Measurements from ENCODE around the gene CYP21A2.
"Not testable (repeated sequence)": the region's sequence is repeated elsewhere in the genome, so short reads cannot be mapped to it uniquely, and the experiment has no call there.

Gene CYP21A2

GRCh38 chr6:32037598-32038524 is at the start of gene CYP21A2:
Gene CYP21A2, plus strand, starts transcription at chr6:32038415. Its CDS starts 8 bp downstream, at chr6:32038423.
- DNase-seq: not testable (repeated sequence)

DNA sequence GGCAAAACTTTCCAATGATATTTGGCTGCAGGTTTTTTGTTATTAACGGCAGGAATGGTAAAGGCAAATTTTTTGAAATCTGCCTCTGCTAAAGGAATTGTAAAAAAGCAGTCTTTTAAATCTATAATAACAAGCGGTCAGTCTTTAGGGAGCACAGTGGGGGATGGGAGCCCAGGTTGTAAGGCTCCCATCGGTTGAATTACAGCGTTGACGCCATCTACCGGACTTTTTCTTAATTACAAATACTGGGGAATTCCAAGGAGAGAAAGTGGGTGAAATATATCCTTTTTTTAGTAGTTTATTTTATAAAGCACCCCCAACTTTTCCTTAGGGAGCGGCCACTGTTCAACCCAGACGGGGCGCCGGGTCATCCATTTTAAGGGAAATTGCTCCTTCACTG is 48.9 kb upstream of the CYP21A2 start:
- not testable (repeated sequence) for DNase-seq

DNA sequence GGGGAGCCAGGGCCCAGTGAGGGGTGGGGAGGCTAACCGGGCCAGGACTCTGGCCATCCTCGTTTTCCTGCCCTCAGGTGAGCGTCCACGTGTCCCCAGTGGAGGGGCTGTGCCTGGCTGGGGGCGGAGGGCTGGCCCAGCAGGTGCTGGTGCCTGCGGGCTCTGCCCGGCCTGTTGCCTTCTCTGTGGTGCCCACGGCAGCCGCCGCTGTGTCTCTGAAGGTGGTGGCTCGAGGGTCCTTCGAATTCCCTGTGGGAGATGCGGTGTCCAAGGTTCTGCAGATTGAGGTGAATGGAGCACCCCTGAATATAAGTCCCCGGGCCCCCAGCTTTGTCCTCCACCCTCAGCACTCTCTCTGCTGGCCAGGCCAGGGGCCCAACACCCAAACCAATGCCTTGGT is 43.8 kb upstream of the CYP21A2 start:
- DNase-seq: not testable (repeated sequence)

DNA sequence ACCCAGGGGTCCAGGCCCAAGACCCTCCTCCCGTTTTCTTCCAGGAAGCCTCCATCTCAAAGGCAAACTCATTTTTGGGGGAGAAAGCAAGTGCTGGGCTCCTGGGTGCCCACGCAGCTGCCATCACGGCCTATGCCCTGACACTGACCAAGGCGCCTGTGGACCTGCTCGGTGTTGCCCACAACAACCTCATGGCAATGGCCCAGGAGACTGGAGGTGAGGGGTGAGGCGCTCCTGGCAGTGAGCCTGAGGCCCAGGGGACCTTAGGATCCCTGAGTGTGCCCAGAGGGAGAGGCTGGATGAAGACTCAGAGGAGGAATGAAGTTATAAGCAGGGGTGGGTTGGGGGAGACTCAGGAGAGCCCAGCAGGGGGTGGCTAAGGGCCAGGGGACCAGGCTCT is 41.8 kb upstream of the CYP21A2 start:
- DNase-seq: not testable (repeated sequence)

DNA sequence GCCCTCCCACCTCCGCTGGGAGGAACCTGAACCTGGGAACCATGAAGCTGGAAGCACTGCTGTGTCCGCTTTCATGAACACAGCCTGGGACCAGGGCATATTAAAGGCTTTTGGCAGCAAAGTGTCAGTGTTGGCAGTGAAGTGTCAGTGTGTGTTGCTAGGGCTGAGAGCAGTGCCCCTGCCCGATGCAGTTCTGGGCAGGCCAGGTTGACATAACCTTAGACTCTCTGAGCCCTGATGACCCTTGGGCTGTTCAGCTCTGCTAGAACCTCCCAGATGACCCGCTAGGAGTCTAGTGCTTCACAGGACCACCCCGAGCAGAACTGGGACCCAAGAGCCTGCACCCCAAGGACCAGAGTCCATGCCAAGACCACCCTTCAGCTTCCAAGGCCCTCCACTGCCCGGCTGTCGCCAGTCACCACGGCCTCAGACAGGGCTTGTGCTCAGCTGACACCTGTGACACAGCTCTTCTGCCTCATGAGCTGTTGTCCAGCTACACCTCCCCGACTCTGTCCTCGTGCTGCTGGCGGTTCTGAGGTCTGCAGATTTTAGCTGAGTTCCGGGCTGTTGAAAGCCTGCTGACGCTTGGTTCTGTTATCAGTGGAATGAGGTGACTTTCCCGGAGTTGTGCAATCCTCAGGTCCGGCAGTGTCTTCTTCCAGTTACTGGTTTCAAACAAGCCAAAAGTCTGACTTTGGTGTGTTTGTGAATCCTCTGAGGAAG is 35.5 kb upstream of the CYP21A2 start:
- DNase-seq: not testable (repeated sequence)

DNA sequence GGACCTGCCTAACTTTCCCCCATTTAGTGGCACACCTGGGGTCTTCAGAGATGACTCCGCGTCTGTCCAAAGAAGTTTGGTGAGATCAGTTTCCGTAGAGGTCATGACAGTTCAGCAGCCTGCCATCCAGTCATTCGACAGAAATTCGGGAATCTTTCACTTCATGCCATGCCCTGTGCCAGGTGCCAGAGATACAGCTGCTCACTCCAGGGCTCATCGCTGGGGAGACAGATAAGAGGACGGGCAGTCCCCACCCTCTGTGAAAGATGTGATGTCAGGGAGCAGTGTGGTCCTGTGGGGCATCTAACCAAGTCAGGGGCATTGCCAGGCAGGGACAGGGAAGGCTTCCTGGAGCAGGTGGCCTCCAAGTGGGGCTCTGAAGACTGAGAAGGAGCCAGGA is 34.9 kb upstream of the CYP21A2 start:
- not testable (repeated sequence) for DNase-seq

- DNase-seq: not testable (repeated sequence)
Observed at GRCh38 chr6:32004393-32004792, 33.8 kb upstream of the CYP21A2 start.

DNA sequence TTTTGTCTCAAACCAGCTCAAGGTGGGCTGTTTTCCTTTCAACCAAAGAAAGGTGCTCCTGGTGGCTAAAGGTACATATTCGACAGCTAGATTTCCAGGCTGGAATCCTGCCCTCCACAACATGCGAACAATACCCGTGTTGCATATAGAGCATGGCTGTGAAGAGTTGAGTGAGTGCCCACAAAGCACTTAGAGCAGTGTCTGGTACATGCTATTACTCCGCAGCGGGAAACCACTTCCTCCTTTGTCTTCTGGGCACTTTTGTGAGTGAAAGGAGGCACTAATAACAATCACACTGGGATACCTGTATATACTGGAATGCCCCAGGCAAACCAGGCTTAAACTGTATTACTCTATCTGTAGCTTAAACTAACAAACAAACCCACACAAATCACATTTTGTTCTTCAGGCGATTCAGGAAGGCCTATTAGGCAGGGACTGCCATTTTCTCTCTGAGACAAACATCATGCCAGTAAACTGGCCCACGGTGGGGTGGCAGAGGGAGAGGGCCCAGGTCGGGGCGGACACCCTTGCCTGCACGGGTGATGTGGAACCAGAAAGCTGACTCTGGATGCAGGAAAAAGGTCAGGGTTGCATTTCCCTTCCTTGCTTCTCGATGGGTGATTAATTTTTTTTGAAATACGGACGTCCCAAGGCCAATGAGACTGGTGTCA is 33.2 kb upstream of the CYP21A2 start:
- DNase-seq: not testable (repeated sequence)

DNA sequence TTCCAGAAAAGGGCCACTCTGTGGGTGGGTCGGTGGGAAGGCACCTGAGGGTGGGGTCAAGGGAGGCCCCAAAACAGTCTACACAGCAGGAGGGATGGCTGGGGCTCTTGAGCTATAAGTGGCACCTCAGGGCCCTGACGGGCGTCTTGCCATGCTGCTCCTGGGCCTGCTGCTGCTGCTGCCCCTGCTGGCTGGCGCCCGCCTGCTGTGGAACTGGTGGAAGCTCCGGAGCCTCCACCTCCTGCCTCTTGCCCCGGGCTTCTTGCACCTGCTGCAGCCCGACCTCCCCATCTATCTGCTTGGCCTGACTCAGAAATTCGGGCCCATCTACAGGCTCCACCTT is 32.7 kb upstream of the CYP21A2 start:
- DNase-seq: not testable (repeated sequence)

DNA sequence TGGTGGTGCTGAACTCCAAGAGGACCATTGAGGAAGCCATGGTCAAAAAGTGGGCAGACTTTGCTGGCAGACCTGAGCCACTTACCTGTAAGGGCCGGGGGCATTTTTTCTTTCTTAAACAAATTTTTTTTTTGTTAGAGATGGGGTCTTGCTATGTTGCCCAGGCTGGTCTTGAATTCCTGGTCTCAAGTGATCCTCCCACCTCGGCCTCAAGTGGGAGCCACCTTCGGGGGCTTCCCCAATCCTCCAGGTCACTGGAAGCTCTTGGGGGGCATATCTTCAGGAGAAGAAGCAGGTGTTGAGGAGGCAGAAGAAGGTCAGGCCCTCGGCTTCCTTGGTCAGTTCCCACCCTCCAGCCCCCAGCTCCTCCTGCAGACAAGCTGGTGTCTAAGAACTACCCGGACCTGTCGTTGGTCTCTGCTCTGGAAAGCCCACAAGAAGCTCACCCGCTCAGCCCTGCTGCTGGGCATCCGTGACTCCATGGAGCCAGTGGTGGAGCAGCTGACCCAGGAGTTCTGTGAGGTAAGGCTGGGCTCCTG is 32.2 kb upstream of the CYP21A2 start:
- DNase-seq: not testable (repeated sequence)

GRCh38 chr6:32007086-32007485 is 31.1 kb upstream of the CYP21A2 start:
- DNase-seq: not testable (repeated sequence)

GRCh38 chr6:32008037-32008436 is 30.2 kb upstream of the CYP21A2 start:
- DNase-seq: not testable (repeated sequence)

- DNase-seq: not testable (repeated sequence)
Observed at GRCh38 chr6:32008616-32009015, 29.6 kb upstream of the CYP21A2 start.

GRCh38 chr6:32009537-32009936 is 28.7 kb upstream of the CYP21A2 start:
- not testable (repeated sequence) for DNase-seq

- DNase-seq: not testable (repeated sequence)
Observed at GRCh38 chr6:32010856-32011530, 27.2 kb upstream of the CYP21A2 start.

DNA sequence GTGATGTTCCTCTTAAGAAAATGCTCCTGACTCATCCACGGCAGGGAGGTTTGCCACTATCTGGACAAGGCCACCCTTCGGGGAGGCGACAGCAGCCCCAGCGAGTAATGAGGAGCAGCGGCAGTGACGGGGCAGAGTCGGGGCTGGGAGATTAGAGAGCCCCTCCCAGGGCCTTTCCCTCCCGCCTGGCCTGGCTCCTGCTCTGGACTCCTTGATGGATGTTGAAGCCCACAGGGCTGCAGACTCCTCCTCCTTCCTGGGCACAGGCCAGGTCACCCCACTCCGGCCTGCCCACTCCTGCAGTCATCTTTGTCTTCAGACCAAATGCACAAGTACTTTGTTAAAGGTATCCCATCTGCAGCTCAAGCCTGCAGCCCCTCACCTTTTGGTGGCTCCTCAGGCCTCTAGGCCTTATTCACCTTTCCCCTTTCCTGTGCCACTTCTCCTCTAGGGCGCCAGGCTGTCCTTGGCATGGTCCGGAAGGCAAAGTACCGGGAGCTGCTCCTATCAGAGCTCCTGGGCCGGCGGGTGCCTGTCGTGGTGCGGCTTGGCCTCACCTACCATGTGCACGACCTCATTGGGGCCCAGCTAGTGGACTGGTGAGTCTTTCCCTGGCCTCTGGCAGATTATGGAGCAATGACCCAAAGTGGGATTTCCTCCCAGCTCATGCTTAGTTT is 25.1 kb upstream of the CYP21A2 start:
- not testable (repeated sequence) for DNase-seq

GRCh38 chr6:32013738-32014137 is 24.5 kb upstream of the CYP21A2 start:
- not testable (repeated sequence) for DNase-seq

DNA sequence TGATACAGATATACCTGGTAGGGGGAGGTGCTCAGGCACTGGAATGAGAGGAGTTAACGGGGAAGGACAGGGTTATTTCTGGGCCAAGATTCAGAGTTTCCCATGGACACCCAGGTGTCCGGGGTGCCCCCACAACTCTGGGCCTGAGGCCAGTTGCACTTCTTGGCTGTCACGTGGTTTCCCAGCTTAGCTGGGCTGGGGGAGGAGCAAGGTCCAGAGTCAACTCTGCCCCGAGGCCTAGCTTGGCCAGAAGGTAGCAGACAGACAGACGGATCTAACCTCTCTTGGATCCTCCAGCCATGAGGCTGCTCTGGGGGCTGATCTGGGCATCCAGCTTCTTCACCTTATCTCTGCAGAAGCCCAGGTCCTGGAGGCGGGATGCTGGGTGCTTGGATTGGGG is 23.7 kb upstream of the CYP21A2 start, which contains the start of gene C4B:
Gene C4B (plus strand): TSS at position 249 of the 400 bp plus-strand sequence. CDS start 51 bp downstream, at position 300.
- not testable (repeated sequence) for DNase-seq

- not testable (repeated sequence) for DNase-seq
Observed at GRCh38 chr6:32022100-32022499, 16.1 kb upstream of the CYP21A2 start.

GRCh38 chr6:32028631-32029030 is 9.6 kb upstream of the CYP21A2 start:
- not testable (repeated sequence) for DNase-seq

DNA sequence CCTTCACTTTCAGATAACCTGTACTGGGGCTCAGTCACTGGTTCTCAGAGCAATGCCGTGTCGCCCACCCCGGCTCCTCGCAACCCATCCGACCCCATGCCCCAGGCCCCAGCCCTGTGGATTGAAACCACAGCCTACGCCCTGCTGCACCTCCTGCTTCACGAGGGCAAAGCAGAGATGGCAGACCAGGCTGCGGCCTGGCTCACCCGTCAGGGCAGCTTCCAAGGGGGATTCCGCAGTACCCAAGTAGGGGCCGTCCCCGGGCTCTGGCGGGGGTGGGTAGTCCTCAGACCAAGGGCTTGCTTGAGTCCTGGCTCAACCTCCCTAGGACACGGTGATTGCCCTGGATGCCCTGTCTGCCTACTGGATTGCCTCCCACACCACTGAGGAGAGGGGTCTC is 8.7 kb upstream of the CYP21A2 start:
- not testable (repeated sequence) for DNase-seq

Data from activated CD4-positive, alpha-beta T cell treated with anti-CD3 and anti-CD28 coated beads, Interleukin-2, Interleukin-6, amounts not matched to agents 100 ng/mL and 50 ng/mL, durations not matched to agents 16 hours and 8 hours (primary cell).